GM08714 (cell line): ENCODE results near the gene GCNA.

Experiments
- H3K4me3 ChIP-seq: fragments of 200-500 bp; sonication (Bioruptor generic); 2 replicates; pipeline ENCODE4 v1.5.1; 2014; ENCODE audit warnings: mild to moderate bottlenecking, low read length, inconsistent platforms
- ZNF274 ChIP-seq: IDR thresholded peaks from 2 replicates; pipeline ENCODE4 v1.6.1; 2012; ENCODE audit warnings: mild to moderate bottlenecking, low read depth, low read length

Gene GCNA

GRCh38 chrX:71617742-71618141, 39.5 kb downstream of the GCNA start:
- peak overlapping the region; percentile 43; the same call in 1 of the 2 replicates for H3K4me3 ChIP-seq
- TF ChIP-seq ZNF274 = no peak

DNA sequence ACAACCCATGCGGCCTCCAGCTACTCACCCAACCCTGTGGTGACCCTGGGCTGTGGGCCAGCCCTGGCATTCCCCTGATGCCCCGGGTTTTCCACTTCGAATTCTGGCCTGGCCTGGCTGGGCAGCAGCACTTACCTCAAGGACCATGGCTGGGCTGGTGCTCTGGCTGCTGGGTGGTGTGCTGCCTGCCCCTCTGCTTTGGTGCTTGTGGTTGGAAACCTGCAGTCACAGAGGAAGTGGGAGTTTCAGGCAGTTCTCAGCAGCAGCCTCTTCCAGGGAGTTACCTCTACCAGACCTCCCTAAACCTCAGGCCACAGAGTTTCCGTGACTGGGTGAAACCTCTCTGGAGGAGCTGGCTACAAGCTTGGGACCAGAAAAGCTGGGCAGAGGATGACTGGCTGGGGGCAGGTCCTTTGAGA, 40.1 kb downstream of the GCNA start, which contains the start of gene CXCR3:
TSS of gene CXCR3 (minus strand) at position 209 of the 419 bp plus-strand sequence. CDS start at position 147, 62 bp downstream.
- peak within 1 kb of the TSS; percentile 43; the same call in 1 of the 2 replicates for H3K4me3 ChIP-seq
- no peak for TF ChIP-seq ZNF274

GRCh38 chrX:71618787-71619186, 40.5 kb downstream of the GCNA start:
- peak overlapping the region; percentile 23; the same call in 1 of the 2 replicates for H3K4me3 ChIP-seq
- TF ChIP-seq ZNF274 = no peak

GRCh38 chrX:71619193-71619592, 41.0 kb downstream of the GCNA start:
- no peak overlapping the region; the same call in 1 of the 2 replicates for H3K4me3 ChIP-seq
- no peak for TF ChIP-seq ZNF274

DNA sequence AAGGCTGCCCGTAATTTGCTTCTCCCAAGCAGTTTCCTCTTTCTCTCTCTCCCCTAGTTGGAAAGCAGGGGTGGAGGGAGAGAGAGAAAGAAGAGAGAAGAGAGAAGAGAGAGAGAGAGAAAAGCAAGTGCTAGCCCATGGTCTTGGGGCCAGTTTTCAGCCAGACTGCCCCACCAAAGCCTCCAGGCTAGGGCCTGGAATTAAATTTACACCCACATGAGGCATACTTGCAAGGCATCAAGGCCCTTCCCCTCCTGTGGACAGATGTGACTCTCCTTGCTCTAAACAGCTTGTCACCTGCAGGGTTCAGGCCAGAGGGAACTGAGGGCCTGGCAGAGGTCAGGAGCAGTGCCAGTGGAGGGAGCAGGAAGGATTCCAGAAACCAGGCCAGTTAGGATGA, 41.7 kb downstream of the GCNA start:
- no peak for TF ChIP-seq ZNF274
- H3K4me3 ChIP-seq = no peak overlapping the region

- no peak for TF ChIP-seq ZNF274
- H3K4me3 ChIP-seq = no peak overlapping the region
These were observed 43.4 kb downstream of the GCNA start for GRCh38 chrX:71621603-71622002.

DNA sequence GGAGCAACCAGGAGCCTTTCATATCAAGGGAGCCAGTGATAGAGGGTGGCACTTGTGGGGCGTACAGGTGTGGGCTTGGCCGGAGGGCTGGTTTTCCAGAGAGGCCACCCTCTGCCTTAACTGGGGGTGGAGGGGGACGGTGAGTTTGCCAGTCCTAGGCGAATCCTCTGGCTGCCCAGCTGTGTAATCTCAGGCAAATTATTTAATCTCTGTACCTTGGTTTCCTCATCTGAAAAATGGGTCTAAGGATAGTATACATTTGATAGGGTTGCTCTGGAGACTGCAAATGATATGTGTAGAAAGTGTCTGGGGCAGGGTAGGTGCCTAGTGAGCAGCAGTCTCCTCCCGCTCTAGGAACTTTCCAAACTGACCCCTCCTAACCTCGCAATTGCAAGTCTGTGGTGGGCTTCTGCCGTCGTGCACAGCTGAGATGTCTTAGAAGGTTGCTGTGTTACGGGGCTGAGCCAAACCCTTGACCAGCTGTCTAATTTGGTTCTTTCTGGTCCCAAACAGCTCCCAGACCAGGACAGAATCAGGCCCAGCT, 43.9 kb downstream of the GCNA start:
- no peak for TF ChIP-seq ZNF274
- H3K4me3 ChIP-seq = no peak overlapping the region

GRCh38 chrX:71622576-71623450, 44.6 kb downstream of the GCNA start:
- no peak overlapping the region for H3K4me3 ChIP-seq
- no peak for TF ChIP-seq ZNF274

- H3K4me3 ChIP-seq = no peak overlapping the region
These were observed 45.5 kb downstream of the GCNA start for GRCh38 chrX:71623714-71624113.

GRCh38 chrX:71625471-71625870, 47.2 kb downstream of the GCNA start:
- H3K4me3 ChIP-seq = no peak overlapping the region
- no peak for TF ChIP-seq ZNF274

More at GRCh38 chrX:71623714-71624113, 45.5 kb downstream of the GCNA start:
- TF ChIP-seq ZNF274 = no peak

GRCh38 chrX:71626576-71626975, 48.3 kb downstream of the GCNA start:
- H3K4me3 ChIP-seq = no peak overlapping the region
- no peak for TF ChIP-seq ZNF274

DNA sequence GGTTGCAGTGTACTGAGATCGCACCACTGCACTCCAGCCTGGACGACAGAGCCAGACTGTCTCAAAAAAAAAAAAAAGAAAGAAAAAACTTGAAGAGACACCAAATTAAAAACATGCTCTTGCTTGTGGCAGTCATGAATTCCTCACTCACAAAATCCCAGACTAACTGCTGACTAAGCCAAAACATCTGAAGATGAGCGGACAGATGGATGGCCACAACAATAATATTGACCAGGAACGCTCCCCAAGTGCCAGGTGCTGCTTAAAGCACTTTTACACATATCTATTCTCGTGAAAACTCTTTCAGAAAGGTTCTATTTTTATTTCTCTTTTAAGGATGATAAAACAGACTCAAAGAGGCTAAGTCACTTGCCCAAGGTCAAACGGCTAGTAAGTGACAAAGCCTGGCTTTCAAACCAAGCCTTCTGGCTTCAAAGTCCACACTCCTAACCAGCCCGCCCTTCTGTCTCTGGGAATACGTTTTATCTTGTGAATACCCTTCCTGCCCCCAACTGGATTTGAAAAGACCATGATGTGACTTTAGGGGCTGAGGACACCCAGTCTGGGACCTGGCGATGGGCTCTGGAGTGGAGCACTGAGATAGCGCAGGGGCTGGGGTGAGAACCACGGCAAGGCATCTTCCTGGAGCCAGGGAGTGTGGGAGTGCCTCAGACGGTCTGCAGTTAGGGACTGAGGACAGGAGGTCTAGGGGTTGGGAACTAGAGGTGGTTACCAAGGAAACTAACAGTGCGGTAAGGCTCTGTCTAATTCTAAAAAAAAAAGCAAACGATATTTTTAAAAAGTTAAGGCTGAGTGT, 49.6 kb downstream of the GCNA start:
- no peak for TF ChIP-seq ZNF274
- H3K4me3 ChIP-seq = no peak overlapping the region

GRCh38 chrX:71629467-71629866, 51.2 kb downstream of the GCNA start:
- peak overlapping the region; percentile 16; the same call in 1 of the 2 replicates for H3K4me3 ChIP-seq
- TF ChIP-seq ZNF274 = no peak
